HG03159 (cell line): ENCODE data around the gene NANOGP8.
"Not testable (repeated sequence)": the region's sequence is repeated elsewhere in the genome, so short reads cannot be mapped to it uniquely, and the experiment has no call there.

Experiments used
- ATAC-seq: cut with Tn5 transposase; IDR thresholded peaks from one replicate; pipeline ENCODE4 v1.9.1; 2021; ENCODE audit warnings: mild to moderate bottlenecking, moderate library complexity; ENCODE audit not compliant: unreplicated experiment

The NANOGP8 gene, protein sequence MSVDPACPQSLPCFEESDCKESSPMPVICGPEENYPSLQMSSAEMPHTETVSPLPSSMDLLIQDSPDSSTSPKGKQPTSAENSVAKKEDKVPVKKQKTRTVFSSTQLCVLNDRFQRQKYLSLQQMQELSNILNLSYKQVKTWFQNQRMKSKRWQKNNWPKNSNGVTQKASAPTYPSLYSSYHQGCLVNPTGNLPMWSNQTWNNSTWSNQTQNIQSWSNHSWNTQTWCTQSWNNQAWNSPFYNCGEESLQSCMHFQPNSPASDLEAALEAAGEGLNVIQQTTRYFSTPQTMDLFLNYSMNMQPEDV

DNA sequence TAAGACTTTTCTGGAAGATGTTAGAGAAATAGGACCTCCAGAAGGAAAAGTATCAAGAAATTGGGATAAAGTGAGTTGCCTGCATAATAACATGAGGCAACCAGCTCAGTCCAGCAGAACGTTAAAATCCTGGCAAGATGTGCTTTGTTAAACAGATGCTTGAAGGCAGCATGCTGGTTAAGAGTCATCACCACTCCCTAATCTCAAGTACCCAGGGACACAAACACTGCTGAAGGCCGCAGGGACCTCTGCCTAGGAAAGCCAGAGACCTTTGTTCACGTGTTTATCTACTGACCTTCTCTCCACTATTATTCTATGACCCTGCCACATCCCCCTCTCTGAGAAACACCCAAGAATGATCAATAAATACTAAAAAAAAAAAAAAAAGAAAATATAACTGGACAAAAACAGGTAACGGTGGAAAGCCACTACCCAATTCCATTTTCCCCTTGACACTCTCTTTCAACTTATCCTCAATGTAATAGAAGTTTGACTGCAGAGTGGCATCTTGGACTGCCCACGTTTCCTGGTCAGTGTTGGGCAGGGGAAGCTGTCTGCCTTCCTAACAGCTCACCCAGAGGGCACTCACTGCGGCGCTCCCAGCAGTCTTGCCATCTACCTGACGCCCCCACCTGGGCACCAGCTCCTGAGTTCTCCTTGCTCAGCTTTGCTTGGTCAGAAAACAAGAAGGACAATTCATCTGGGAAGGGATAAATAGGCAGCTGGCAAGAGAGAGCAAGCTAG lies at the start of gene NANOGP8:
TSS of gene NANOGP8 (minus strand) at position 120 of the 744 bp plus-strand sequence. CDS start 185 bp downstream, outside the sequence.
- not testable (repeated sequence) for ATAC-seq

DNA sequence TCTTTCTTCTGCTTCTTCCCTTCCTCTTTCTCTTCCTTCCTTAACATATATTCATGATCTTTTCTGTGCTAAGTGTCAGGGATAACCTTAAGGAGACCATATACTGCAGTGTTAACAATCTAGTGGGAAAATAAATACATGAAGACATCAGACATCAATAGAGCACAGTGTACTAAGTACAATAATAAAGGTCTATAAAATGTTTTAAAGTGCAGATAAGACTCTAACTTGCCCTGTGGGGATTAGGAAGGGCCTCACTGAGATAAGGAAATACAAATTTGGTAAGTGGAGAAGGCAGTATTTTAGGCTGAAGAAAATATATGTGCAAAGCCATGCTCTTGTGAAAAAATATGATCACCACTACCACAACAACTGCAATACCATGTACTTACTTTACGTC lies 49.2 kb upstream of the NANOGP8 start:
- ATAC-seq, result no peak

DNA sequence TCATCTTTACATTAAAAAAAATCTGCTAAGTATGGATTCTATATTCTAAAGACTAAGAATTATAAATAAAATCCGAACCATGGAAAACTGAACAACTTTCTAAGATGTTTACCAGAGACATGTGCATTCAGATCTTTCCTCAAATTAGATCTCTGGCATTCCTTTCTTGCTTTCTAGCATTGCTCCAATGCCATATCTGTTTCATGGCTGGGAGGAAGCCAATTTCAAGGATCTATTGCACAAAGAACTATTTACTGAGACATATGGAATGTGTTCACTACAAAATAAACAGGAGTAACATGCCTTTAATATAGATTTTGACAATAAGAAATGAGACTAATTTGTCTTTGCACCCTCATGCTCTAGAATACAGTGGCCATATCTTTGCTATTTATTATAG lies 45.1 kb upstream of the NANOGP8 start:
- ATAC-seq, result no peak

- no peak for ATAC-seq
Measured at GRCh38 chr15:35129361-35129760, 44.3 kb upstream of the NANOGP8 start.

- ATAC-seq, result no peak
Measured at GRCh38 chr15:35127717-35128116, 42.6 kb upstream of the NANOGP8 start.

- ATAC-seq, result no peak
Measured at GRCh38 chr15:35126236-35126635, 41.1 kb upstream of the NANOGP8 start.

DNA sequence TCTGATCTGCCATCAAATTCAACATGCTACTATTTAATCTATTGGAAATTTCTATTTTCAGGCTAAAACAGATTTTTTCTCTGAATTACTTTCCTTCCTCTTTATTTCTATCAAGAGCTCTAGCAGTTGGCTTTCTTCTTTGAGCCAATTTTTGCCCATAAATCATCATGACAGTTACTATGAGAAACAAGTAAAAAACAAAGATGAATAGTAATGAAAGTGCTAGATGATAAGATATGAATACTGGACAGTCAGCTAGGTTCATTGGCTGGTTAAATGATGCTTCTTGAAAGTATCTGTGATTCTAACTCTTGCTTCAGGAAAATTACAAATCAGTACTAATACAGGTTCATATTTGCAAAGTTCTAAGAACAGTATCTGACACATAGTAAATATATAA lies 38.6 kb upstream of the NANOGP8 start:
- ATAC-seq, result no peak

DNA sequence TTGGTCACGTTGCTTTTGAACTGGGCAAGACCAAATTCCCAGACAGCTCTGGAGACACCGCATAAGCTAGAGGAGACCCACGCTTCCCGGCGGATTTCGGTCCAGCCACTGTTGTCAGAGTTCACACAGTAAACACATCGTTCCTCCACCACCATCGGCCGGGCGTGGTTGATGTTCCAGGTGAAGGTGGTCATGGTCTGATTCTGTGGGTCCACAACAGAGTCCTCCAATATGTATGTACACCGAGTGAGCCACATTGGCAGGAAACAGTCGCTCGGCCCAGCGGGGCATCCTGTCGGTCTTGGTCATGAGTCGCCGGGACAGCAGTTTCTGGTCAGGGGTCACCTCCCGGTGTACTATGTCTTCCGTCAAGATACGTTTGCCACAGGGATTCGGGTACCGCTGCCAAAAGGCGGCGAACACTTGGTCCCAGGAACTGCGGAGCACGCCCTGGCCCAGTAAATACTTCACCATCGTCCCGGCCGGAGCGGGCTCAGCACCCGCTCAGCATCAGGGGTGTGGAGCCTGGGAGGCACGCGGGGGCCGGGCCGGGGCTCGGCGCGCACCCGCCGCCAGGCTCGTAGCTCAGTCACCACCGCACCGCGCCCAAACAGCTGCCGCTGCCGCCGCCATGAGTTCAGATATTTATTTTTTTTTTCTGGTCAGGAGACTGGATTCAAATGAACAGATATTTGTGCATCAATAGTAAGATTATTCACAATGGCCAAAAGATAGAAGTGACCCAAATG lies 36.7 kb upstream of the NANOGP8 start:
- ATAC-seq, result no peak

DNA sequence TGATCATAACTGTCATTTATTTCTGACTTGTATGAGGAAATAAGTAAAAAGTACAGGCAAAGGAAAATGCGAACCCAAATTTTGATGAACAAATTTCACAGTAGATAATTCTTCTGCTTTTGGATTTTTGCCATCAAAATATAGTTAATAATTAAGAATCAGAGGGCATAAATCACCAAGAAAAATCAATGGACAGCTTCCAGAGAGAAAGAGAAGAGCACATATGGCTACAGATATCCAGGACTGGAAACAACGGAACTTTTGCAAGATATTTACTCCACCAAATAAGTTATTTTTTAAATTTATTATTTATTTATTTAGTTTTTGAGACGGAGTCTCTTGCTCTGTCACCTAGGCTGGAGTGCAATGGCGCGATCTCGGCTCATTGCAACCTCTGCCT lies 35.1 kb upstream of the NANOGP8 start:
- no peak for ATAC-seq

- no peak for ATAC-seq
Measured at GRCh38 chr15:35118960-35119359, 33.9 kb upstream of the NANOGP8 start.

DNA sequence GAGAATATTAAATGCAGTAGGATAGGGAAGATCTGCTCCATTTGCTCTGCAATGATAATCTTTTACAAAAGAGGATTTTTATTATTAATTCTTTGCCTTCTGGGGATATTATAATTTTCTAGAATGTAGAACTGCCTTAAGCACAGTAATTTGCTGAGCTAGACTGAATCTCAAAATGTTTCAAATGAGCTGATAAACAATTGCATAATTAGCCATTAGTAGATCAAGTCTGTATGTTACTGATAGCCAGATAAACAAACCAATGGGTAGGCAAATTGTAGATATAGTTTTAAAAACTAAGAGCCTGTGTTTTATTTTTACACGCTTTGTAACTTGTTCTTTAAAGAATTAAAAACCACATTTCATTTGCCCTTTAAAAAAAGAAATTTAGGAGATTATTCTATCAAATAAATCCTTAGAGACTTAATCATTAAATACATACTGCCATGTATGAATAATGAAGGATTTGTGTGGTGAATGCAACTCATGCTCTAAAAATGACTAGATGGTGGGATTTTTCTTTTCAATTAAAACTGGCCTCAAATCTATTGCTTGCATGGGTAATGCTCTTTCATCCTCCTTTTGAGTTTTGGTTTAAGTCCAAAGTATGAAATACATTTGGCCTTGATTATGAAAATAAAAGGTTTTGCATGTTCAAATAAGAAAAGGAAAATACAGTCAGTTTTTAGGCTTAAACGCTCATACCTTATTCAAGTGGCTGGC lies 32.6 kb upstream of the NANOGP8 start:
- ATAC-seq, result no peak

DNA sequence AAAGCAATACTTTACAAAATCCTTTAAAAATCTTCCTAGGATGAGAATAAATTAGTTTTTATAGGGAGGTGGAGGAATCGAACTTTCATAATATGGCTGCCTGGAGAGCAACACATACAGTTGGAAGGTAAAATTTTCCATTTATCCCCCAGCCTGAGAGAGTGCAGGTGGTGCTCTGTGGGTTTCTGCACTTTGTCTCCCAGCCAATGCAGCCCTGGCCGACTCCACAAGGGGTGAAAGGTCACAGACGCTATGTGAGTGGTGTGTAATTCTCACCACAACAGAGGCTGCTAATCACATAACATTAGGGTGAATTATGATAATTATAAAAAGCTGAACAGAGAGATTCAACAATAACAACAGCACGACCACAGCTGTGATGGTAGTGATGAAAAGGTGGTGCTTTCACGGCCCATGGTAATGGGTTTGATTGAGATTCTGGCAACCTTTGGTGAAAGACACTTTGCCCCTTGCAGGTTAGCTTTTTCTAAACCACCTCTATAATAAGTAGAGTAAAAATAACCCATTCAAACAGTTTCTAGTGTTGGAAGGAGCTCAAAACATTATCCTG lies 30.1 kb upstream of the NANOGP8 start:
- ATAC-seq, result no peak

- ATAC-seq, result no peak
Measured at GRCh38 chr15:35112346-35112745, 27.3 kb upstream of the NANOGP8 start.

DNA sequence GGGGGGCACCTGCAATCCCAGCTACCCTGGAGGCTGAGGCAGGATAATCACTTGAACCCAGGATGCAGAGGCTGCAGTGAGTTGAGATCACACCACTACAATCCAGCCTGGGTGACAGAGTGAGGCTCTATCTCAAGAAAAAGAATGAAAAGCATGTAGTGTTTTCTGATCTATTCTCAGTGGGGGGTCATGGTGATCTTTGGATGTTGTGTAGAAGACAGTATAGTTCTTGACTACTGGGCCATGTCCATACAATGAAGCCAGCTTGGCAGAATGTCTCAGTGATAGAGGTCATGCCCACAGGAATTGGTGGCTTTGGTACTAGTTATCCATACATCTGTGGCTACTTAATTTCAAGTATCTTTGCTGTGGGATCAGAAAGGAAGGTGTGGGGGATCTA lies 26.8 kb upstream of the NANOGP8 start:
- ATAC-seq, result no peak

DNA sequence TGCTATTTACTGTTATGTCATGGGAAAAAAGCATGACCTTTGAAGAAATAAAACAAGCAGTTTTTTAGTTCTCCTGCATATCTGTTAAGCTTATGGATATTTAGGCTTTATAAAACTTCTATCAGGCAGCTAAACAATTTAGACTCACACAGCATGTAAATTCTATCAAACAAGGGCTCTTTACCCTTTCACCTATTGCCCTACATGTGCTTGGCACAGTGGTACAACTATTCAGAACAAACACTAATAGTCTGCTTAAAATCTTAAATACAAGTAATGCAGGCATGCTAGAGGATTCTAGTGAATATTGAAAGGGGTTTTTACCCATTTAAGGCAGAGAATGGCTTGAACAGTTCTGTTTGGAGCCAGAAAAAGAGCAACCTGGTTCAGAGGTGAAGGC lies 23.4 kb upstream of the NANOGP8 start:
- no peak for ATAC-seq

DNA sequence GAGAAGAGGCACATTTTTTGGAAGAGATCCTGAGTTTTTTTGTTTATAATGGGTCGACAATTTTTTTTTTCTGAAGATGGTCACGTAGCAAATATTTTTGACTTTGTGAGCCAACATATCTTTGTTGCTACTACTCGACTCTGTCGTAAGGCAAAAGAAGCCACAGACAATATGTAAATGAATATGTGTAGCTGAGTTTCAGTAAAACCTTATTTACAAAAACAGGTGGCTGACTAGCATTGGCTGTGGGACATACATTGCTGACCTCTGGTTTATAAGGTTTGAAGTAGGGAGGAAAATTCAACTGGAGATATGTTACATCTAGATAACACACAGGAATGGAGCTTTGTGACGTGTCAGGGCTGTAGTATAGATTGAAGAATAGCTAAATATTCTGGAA lies 22.5 kb upstream of the NANOGP8 start:
- no peak for ATAC-seq

- no peak for ATAC-seq
Measured at GRCh38 chr15:35107122-35107521, 22.0 kb upstream of the NANOGP8 start.

GRCh38 chr15:35104526-35105147 lies 19.5 kb upstream of the NANOGP8 start:
- no peak for ATAC-seq

DNA sequence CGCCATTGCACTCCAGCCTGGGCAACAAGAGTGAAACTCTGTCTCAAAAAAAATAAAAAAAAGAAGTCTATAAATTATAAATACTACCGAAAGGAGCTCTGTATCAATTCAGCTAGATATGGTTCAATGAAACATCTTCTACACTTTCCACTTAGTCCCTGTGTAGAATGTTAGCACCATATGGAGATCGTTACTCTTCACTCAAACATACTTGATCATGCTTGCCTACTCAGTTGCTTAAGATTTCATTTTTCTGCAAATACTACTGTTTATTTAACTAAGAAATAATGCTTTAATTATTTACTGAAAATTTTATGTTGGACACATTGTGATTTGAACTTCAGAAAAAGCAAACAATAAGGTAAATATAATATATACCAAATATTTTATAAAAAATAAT lies 17.1 kb upstream of the NANOGP8 start:
- no peak for ATAC-seq

DNA sequence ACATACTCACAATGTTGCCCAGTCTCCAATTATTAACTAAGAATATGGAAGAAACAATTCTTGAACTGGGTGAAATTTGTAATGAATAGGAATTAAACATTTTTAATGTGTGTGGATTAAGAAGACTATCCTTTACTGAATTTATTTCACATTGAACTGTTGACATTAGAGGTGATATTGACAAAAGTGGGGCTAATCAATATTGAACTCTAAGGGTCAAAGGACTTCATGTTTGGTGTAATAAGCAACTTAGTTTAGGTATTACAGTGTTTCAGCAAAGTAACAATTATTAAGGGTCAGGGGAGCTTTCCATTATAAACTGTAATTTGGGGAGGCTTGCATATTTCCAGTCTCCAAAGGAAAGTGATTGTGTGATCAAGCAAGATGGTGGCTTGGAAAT lies 16.2 kb upstream of the NANOGP8 start:
- no peak for ATAC-seq
